Melanocyte of skin (primary cell): ENCODE results near the gene IFNGR1. TPM values are rescaled to one million over a fixed set of nuclear protein-coding genes. Genes with fewer than 3 reads are reported as not detected.

Experiments
- total RNA-seq, 2 donors: library from RNA; depleted of rRNA; stranded (reverse); fragments of >200 nt; gene quantifications; 2 replicates each; pipeline ENCODE4 v1.2.3, GENCODE V29; 2012

IFNGR1 gene
- total RNA-seq: 10 to 100 TPM; 34.8 to 54.6 TPM

DNA sequence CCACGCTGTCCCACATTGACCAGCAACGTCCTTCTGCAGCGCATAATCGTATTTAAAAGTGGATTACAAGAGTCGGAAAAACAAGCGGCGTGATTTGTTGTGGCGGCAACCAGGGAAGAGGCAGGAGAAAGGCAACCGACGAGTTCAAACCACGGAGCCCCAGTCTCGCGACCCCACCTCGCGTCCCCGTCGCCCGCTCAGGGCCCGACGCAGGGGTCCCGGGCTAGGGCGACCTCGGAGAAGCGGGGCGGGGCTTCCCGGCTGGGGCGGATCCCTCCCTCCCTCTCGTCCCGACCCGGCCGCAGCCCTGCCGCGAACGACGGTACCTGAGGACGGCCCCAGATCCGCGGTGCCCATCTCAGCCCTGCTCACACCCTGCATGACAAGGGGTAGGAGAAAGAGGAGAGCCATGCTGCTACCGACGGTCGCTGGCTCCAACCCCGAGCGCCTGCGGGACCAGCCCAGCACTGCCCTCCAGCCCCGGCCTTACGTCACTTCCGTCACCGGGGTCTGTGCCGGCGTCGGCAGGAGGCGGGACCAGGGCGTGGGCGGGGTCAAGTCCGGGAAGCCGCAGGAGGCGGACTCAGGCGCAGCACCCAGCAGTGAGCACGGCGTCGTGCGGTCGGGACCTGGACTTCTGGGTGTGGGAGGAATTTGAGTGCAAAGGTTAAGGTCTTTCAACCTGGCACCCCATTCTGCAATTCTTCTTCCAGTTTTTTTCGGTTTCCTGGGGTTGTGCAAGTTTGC is at the start of gene IFNGR1:
TSS of gene IFNGR1 (minus strand) at position 469 of the 747 bp plus-strand sequence. CDS start at position 411, 58 bp downstream.

DNA sequence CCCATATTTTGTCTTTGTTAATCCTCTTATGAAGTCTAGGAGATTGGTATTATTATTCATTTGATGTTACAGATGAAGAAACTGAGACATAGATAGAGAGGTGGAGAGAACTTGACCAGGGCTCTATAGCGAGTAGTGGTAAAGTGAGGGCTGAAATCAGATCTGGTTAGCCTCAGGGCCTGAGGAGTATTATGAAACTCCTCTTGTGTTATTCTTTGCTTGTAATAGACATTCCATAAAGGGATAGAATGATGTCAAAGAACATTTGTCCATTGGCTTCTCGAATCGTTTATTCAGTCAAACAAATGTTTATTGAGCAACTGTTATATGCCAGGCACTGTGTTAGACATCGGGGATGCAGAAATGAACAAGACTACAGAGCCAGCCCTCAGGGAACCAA is 45.7 kb downstream of the IFNGR1 start, which contains the start of gene IL22RA2:
TSS of gene IL22RA2 (minus strand) at position 144 of the 400 bp plus-strand sequence. CDS start 11,895 bp downstream, outside the sequence.

Other genes starting within 250 kb of the IFNGR1 start
- not detected for gene IL20RA, start 174.4 kb downstream of the IFNGR1 start, total RNA-seq
- gene IL22RA2, start 45.7 kb downstream of the IFNGR1 start, total RNA-seq: not detected